HEK293T (cell line): Measurements from ENCODE around the gene LRP1B.

Experiments
- CTCF ChIA-PET: fragments of 350-600 bp; formaldehyde crosslinking; extraction: SDS; loops from one replicate; lab custom pipeline; 2021; ENCODE audit warnings: antibody characterized with exemption, inconsistent platforms; lab: Yijun Ruan, JAX
- POLR2A ChIA-PET: fragments of 350-600 bp; formaldehyde crosslinking; extraction: SDS; loops from one replicate; lab custom pipeline; 2020; ENCODE audit warnings: antibody characterized with exemption, inconsistent platforms; lab: Yijun Ruan, JAX
- DNase-seq: peaks from one replicate; pipeline ENCODE4 v3.0.0; 2012; ENCODE audit warnings: mixed read lengths; ENCODE audit errors: extremely low spot score
- ARNT ChIP-seq: fragments of 450-650 bp; IDR thresholded peaks from 2 replicates; pipeline ENCODE4 v1.6.1; 2017; ENCODE audit warnings: mild to moderate bottlenecking
- BHLHE40 ChIP-seq: fragments of 450-650 bp; IDR thresholded peaks from 2 replicates; pipeline ENCODE4 v1.6.1; 2016; ENCODE audit warnings: mild to moderate bottlenecking, moderate library complexity, borderline replicate concordance
- CTBP1 ChIP-seq: fragments of 450-650 bp; IDR thresholded peaks from 2 replicates; pipeline ENCODE4 v1.6.1; 2016; ENCODE audit warnings: borderline replicate concordance
- ELF4 ChIP-seq: fragments of 450-650 bp; IDR thresholded peaks from 2 replicates; pipeline ENCODE4 v1.6.1; 2017; ENCODE audit warnings: antibody characterized with exemption
- FOXA1 ChIP-seq: fragments of 450-650 bp; IDR thresholded peaks from 2 replicates; pipeline ENCODE4 v1.6.1; 2016; ENCODE audit warnings: mild to moderate bottlenecking
- FOXK2 ChIP-seq: fragments of 450-650 bp; IDR thresholded peaks from 2 replicates; pipeline ENCODE4 v1.6.1; 2016; ENCODE audit warnings: mild to moderate bottlenecking
- FOXM1 ChIP-seq: fragments of 450-650 bp; IDR thresholded peaks from 2 replicates; pipeline ENCODE4 v1.6.1; 2017; ENCODE audit warnings: mild to moderate bottlenecking, borderline replicate concordance
- HDGF ChIP-seq: fragments of 450-650 bp; IDR thresholded peaks from 2 replicates; pipeline ENCODE4 v1.6.1; 2017; ENCODE audit warnings: antibody characterized with exemption, borderline replicate concordance
- L3MBTL2 ChIP-seq: fragments of 450-650 bp; conservative IDR thresholded peaks from 2 replicates; pipeline ENCODE4 v1.6.1; 2016; ENCODE audit warnings: mild to moderate bottlenecking
- LEF1 ChIP-seq: fragments of 450-650 bp; IDR thresholded peaks from 2 replicates; pipeline ENCODE4 v1.6.1; 2017; ENCODE audit warnings: mild to moderate bottlenecking, borderline replicate concordance
- NFRKB ChIP-seq: fragments of 450-650 bp; IDR thresholded peaks from 2 replicates; pipeline ENCODE4 v1.6.1; 2016; ENCODE audit warnings: mild to moderate bottlenecking, moderate library complexity
- PKNOX1 ChIP-seq: fragments of 450-650 bp; IDR thresholded peaks from 2 replicates; pipeline ENCODE4 v1.6.1; 2016
- SP1 ChIP-seq: fragments of 450-650 bp; IDR thresholded peaks from 2 replicates; pipeline ENCODE4 v1.6.1; 2017
- SUZ12 ChIP-seq: fragments of 450-650 bp; IDR thresholded peaks from 2 replicates; pipeline ENCODE4 v1.6.1; 2016; ENCODE audit warnings: mild to moderate bottlenecking
- TARDBP ChIP-seq: fragments of 450-650 bp; IDR thresholded peaks from 2 replicates; pipeline ENCODE4 v1.6.1; 2016
- ZNF384 ChIP-seq: fragments of 450-650 bp; IDR thresholded peaks from 2 replicates; pipeline ENCODE4 v1.6.1; 2016

Gene LRP1B

GRCh38 chr2:140273408-140273807 lies 1857.4 kb downstream of the LRP1B start:
- DNase-seq, result peak; percentile 39
- no peak for TF ChIP-seq ELF4
- no peak for TF ChIP-seq HDGF
- peak; percentile 95 for TF ChIP-seq PKNOX1
- TF ChIP-seq CTBP1, result peak; percentile 78; the same call in 1 of the 2 replicates
- TF ChIP-seq FOXK2, result peak; percentile 61; the same call in 1 of the 2 replicates
- TF ChIP-seq LEF1, result peak; percentile 20; the same call in 1 of the 2 replicates
- TF ChIP-seq FOXM1, result no peak
- no peak for TF ChIP-seq TARDBP
- no peak for TF ChIP-seq BHLHE40
- peak; percentile 91 for TF ChIP-seq ARNT
- no peak for TF ChIP-seq SUZ12
- no peak for TF ChIP-seq FOXA1
- TF ChIP-seq NFRKB, result no peak
- TF ChIP-seq SP1, result no peak
- TF ChIP-seq L3MBTL2, result no peak
- TF ChIP-seq ZNF384, result no peak; the same call in 1 of the 2 replicates
- ChIA-PET CTCF (no interaction called here), POLR2A (no interaction called here)

DNA sequence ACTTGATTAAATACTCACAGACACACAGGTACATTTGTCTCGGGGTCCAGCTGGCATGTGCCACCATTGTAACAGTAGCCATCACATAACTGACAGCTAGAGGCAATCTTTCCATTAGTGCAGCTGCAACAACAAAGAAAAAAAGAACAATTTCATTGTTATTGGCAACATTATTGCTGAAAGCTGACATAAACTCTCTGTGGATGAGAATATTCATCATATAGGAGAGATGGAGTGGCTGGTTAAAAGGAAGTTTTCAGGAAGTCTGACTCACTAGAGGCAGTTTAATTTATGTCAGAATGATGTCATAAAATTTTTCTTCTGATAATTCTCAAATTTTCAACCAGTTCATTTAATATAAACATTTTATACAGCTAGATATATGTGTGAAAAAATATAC lies 1860.6 kb downstream of the LRP1B start:
- ChIA-PET CTCF (no interaction called here), POLR2A (no interaction called here)
- no peak for DNase-seq
- no peak for TF ChIP-seq BHLHE40
- peak; percentile 36; the same call in 1 of the 2 replicates for TF ChIP-seq PKNOX1

- ChIA-PET CTCF (no interaction called here), POLR2A (no interaction called here)
- DNase-seq, result no peak
- TF ChIP-seq FOXA1, result no peak
- no peak for TF ChIP-seq CTBP1
- no peak for TF ChIP-seq ARNT
- no peak for TF ChIP-seq TARDBP
- no peak for TF ChIP-seq ELF4
- TF ChIP-seq BHLHE40, result no peak
- no peak for TF ChIP-seq SUZ12
- TF ChIP-seq LEF1, result no peak
- TF ChIP-seq FOXM1, result no peak
Observed at GRCh38 chr2:140269000-140269399, 1861.8 kb downstream of the LRP1B start.

DNA sequence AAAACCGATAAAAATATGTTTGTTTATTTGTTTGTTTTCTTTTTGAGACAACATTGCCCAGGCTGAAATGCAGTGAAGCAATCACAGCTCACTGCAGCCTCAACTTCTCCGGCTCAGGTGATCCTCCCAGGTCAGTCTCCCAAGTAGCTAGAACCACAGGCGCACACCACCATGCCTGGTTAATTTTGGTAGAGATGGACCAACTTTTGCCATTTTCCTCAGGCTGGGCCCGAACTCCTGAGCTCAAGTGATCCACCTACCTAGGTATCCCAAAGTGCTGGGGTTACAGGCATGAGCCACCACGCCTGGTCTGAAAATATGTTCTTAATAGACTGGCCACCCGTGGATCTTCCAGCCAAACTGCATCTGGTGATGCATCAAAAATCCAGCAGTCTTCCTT lies 1867.9 kb downstream of the LRP1B start:
- CTCF ChIA-PET, result no interaction called here
- no peak for DNase-seq
- POLR2A ChIA-PET, result no interaction called here
- TF ChIP-seq ARNT (no peak), PKNOX1 (no peak), HDGF (no peak), NFRKB (no peak), LEF1 (no peak), FOXK2 (no peak), L3MBTL2 (no peak), FOXA1 (no peak), TARDBP (no peak), ELF4 (no peak), BHLHE40 (no peak)

GRCh38 chr2:140257692-140258300 lies 1873.0 kb downstream of the LRP1B start:
- DNase-seq, result no peak
- ChIA-PET POLR2A (no interaction called here), CTCF (no interaction called here)
- TF ChIP-seq ELF4 (no peak), ZNF384 (no peak), SP1 (no peak)

- DNase-seq, result no peak
- TF ChIP-seq PKNOX1 (no peak), BHLHE40 (no peak), FOXM1 (no peak), NFRKB (no peak), SUZ12 (no peak), FOXK2 (no peak), SP1 (no peak), ELF4 (no peak), LEF1 (no peak), HDGF (no peak), ARNT (no peak), CTBP1 (no peak), L3MBTL2 (no peak), FOXA1 (no peak), TARDBP (no peak), ZNF384 (no peak)
- ChIA-PET CTCF (no interaction called here), POLR2A (no interaction called here)
Observed at GRCh38 chr2:140256080-140256479, 1874.7 kb downstream of the LRP1B start.
